Measurements from ENCODE around the gene PTPN20. TPM values are rescaled to one million over a fixed set of nuclear protein-coding genes. Genes with fewer than 3 reads are reported as not detected.

The PTPN20 gene
- total and polyA plus RNA-seq, 2 of the 8 experiments (the other 6 are each of a cell fraction or from before 2014, with no cell fraction given): not detected

- no peak for TF ChIP-seq SIRT6 (IDR thresholded peaks at IDR 0.05; ENCODE audit: low read length)
- no peak for TF ChIP-seq ZNF274 (IDR thresholded peaks at IDR 0.05; ENCODE audit: borderline replicate concordance, extremely low read depth, low read length)
Measured at GRCh38 chr10:47051741-47052238, 140.6 kb downstream of the PTPN20 start (continued).
